GM21723 (cell line): ENCODE data around the gene MRPL55.

Experiments
- ATAC-seq: cut with Tn5 transposase; IDR thresholded peaks from one replicate; pipeline ENCODE4 v1.9.1; 2021; ENCODE audit warnings: mild to moderate bottlenecking, moderate library complexity; ENCODE audit not compliant: unreplicated experiment

MRPL55 gene

GRCh38 chr1:228148196-228148861 lies 39.2 kb upstream of the MRPL55 start:
- no peak for ATAC-seq

- ATAC-seq, result no peak
Measured at GRCh38 chr1:228147768-228148167, 38.7 kb upstream of the MRPL55 start.

- ATAC-seq, result no peak
Measured at GRCh38 chr1:228147151-228147693, 38.1 kb upstream of the MRPL55 start.

- no peak for ATAC-seq
Measured at GRCh38 chr1:228146417-228147150, 37.5 kb upstream of the MRPL55 start.

- no peak for ATAC-seq
Measured at GRCh38 chr1:228145463-228146416, 36.6 kb upstream of the MRPL55 start.

GRCh38 chr1:228144993-228145343 lies 35.9 kb upstream of the MRPL55 start:
- no peak for ATAC-seq

- no peak for ATAC-seq
Measured at GRCh38 chr1:228144193-228144992, 35.3 kb upstream of the MRPL55 start.

GRCh38 chr1:228143480-228144192 lies 34.5 kb upstream of the MRPL55 start:
- ATAC-seq, result no peak

GRCh38 chr1:228142701-228143136 lies 33.6 kb upstream of the MRPL55 start:
- ATAC-seq, result no peak

GRCh38 chr1:228142155-228142691 lies 33.1 kb upstream of the MRPL55 start:
- ATAC-seq, result no peak

- no peak for ATAC-seq
Measured at GRCh38 chr1:228141226-228142044, 32.3 kb upstream of the MRPL55 start.

GRCh38 chr1:228140724-228141225 lies 31.7 kb upstream of the MRPL55 start:
- ATAC-seq, result no peak

- ATAC-seq, result peak; percentile 90
Measured at GRCh38 chr1:228139931-228140723, 31.0 kb upstream of the MRPL55 start, which contains the start of gene GUK1. TSS of gene GUK1 (plus strand) at chr1:228140279. CDS start at chr1:228140303, 24 bp downstream.

GRCh38 chr1:228139406-228139930 lies 30.4 kb upstream of the MRPL55 start:
- ATAC-seq, result no peak

GRCh38 chr1:228136901-228137300 lies 27.8 kb upstream of the MRPL55 start:
- ATAC-seq, result no peak

- ATAC-seq, result no peak
Measured at GRCh38 chr1:228134591-228134990, 25.5 kb upstream of the MRPL55 start.

GRCh38 chr1:228131766-228132165 lies 22.7 kb upstream of the MRPL55 start:
- ATAC-seq, result no peak
